Measurements from ENCODE around the gene PALD1. TPM values are rescaled to one million over a fixed set of nuclear protein-coding genes. Genes with fewer than 3 reads are reported as not detected.

PALD1 gene
- total and polyA plus RNA-seq, 9 of the 15 experiments (the other 6 are each of a cell fraction or from before 2014, with no cell fraction given) = 0.03 to 0.29 (median 0.09) TPM; not detected in 2

- TF ChIP-seq ATF6 (CRISPR knock-in tag; IDR thresholded peaks at IDR 0.05) (no peak), NUFIP1 (IDR thresholded peaks at IDR 0.05; ENCODE audit: partially characterized antibody) (no peak), CREM (IDR thresholded peaks at IDR 0.05; ENCODE audit: low read depth) (peak; percentile 81), GABPB1 (CRISPR knock-in tag; IDR thresholded peaks at IDR 0.05) (no peak), PBX2 (CRISPR knock-in tag; IDR thresholded peaks at IDR 0.05; ENCODE audit: low read depth) (no peak), PBX2 (tag; conservative IDR thresholded peaks at IDR 0.05; ENCODE audit: low read depth) (peak; percentile 35; the same call in 1 of the 2 replicates), PCBP1 (IDR thresholded peaks at IDR 0.05; ENCODE audit: low read depth, low read length, poor library complexity, severe bottlenecking) (no peak), PCBP2 (IDR thresholded peaks at IDR 0.05; ENCODE audit: low read depth, low read length, poor library complexity, severe bottlenecking) (no peak), ZNF583 (CRISPR knock-in tag; IDR thresholded peaks at IDR 0.05) (no peak), MYNN (IDR thresholded peaks at IDR 0.05) (no peak), MYNN (CRISPR knock-in tag; IDR thresholded peaks at IDR 0.05) (no peak), IRF2 (CRISPR knock-in tag; IDR thresholded peaks at IDR 0.05) (no peak), BCL6 (CRISPR knock-in tag; IDR thresholded peaks at IDR 0.05) (no peak), TFAM (CRISPR knock-in tag; conservative IDR thresholded peaks at IDR 0.05) (no peak), BACH1 (tag; IDR thresholded peaks at IDR 0.05) (no peak), RUNX1 (IDR thresholded peaks at IDR 0.05; ENCODE audit: low read depth) (no peak), TOE1 (IDR thresholded peaks at IDR 0.05; ENCODE audit: borderline replicate concordance) (no peak), TOE1 (CRISPR knock-in tag; IDR thresholded peaks at IDR 0.05; ENCODE audit: borderline replicate concordance, low read depth) (no peak), ATF1 (CRISPR knock-in tag; IDR thresholded peaks at IDR 0.05) (no peak), ATF1 (tag; IDR thresholded peaks at IDR 0.05) (0 out of 2 replicates have a peak, but pooled peaks have one; percentile 28)
Observed at GRCh38 chr10:70430493-70431445, 47.8 kb upstream of the PALD1 start (continued).
